Activated T-helper 17 cell treated with anti-CD3 and anti-CD28 coated beads, Interleukin-2, amount 50 U/mL, for 72 hours (primary cell): ENCODE data around the gene CETN3. TPM values are rescaled to one million over a fixed set of nuclear protein-coding genes. Genes with fewer than 3 reads are reported as not detected.
"Not testable (repeated sequence)": the region's sequence is repeated elsewhere in the genome, so short reads cannot be mapped to it uniquely, and the experiment has no call there.

Experiments
- ATAC-seq: fragments of 150-1000 bp; cut with Tn5 transposase; replicated peaks from 2 replicates; pipeline ENCODE4 v1.10.0; 2021; ENCODE audit warnings: mild to moderate bottlenecking, moderate library complexity
- H3K27ac Mint-ChIP-seq: one replicate; pipeline ENCODE4 v1.8.0; 2022; ENCODE audit warnings: mixed read lengths
- H3K27me3 Mint-ChIP-seq: one replicate; pipeline ENCODE4 v1.8.0; 2022; ENCODE audit warnings: mixed read lengths
- H3K36me3 Mint-ChIP-seq: one replicate; pipeline ENCODE4 v1.8.0; 2022; ENCODE audit warnings: low read depth, mild to moderate bottlenecking, mixed read lengths
- H3K4me1 Mint-ChIP-seq: one replicate; pipeline ENCODE4 v1.8.0; 2022; ENCODE audit warnings: mixed read lengths
- H3K4me3 Mint-ChIP-seq: one replicate; pipeline ENCODE4 v1.8.0; 2022; ENCODE audit warnings: mild to moderate bottlenecking, mixed read lengths
- H3K9me3 Mint-ChIP-seq: one replicate; pipeline ENCODE4 v1.8.0; 2022; ENCODE audit warnings: mixed read lengths
- total RNA-seq, 2 donors: library from RNA; stranded (reverse); gene quantifications; one replicate each; pipeline ENCODE4 v1.2.3, GENCODE V29; 2022

The CETN3 gene
- total RNA-seq, 2 donors from 2014 or later: 31.3 to 32.5 TPM

GRCh38 chr5:90365328-90365727 is 44.2 kb downstream of the CETN3 start:
- no peak overlapping the region for H3K4me3 Mint-ChIP-seq
- H3K4me1 Mint-ChIP-seq: no peaks in the 10 kb centered on the region
- H3K36me3 Mint-ChIP-seq: no peaks in the 10 kb centered on the region
- H3K9me3 Mint-ChIP-seq: peaks cover 4% of the 10 kb centered on the region
- no peak for ATAC-seq
- peaks cover 51% of the 10 kb centered on the region for H3K27me3 Mint-ChIP-seq
- no peak overlapping the region for H3K27ac Mint-ChIP-seq

- Mint-ChIP-seq H3K4me1 (no peaks in the 10 kb centered on the region), H3K27ac (no peak overlapping the region), H3K27me3 (peaks cover 30% of the 10 kb centered on the region), H3K9me3 (no peaks in the 10 kb centered on the region), H3K4me3 (no peak overlapping the region), H3K36me3 (no peaks in the 10 kb centered on the region)
- ATAC-seq: no peak
These were observed 50.3 kb downstream of the CETN3 start for GRCh38 chr5:90359073-90359920.

DNA sequence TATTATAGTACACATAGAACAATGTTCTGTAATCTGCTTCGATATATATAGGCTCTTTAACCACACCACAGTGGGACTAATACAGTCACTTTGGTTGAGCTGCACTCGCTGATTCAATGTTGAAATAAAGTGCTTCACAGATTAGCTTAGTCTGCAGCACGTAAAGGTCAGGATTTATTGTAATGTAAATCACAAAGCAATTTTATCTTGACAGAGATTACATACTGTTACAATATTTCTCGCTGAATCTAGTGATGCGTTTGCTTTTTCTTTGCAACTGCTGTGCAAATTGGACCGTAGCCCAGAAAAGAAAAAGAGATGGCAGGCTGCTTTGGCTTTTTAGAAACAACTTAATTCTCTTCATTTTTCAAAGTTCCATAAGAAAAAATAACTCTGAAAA is 52.9 kb downstream of the CETN3 start:
- Mint-ChIP-seq H3K27ac (no peak overlapping the region), H3K4me3 (no peak overlapping the region), H3K36me3 (no peaks in the 10 kb centered on the region), H3K27me3 (peaks cover 17% of the 10 kb centered on the region), H3K9me3 (no peaks in the 10 kb centered on the region), H3K4me1 (no peaks in the 10 kb centered on the region)
- no peak for ATAC-seq

- Mint-ChIP-seq H3K27ac (no peak overlapping the region), H3K36me3 (no peaks in the 10 kb centered on the region), H3K9me3 (no peaks in the 10 kb centered on the region), H3K4me1 (no peaks in the 10 kb centered on the region), H3K4me3 (no peak overlapping the region), H3K27me3 (peaks cover 14% of the 10 kb centered on the region)
- no peak for ATAC-seq
These were observed 53.4 kb downstream of the CETN3 start for GRCh38 chr5:90356176-90356575.

GRCh38 chr5:90355635-90356034 is 53.9 kb downstream of the CETN3 start:
- H3K4me3 Mint-ChIP-seq: no peak overlapping the region
- no peaks in the 10 kb centered on the region for H3K9me3 Mint-ChIP-seq
- no peaks in the 10 kb centered on the region for H3K36me3 Mint-ChIP-seq
- no peak for ATAC-seq
- no peaks in the 10 kb centered on the region for H3K4me1 Mint-ChIP-seq
- H3K27me3 Mint-ChIP-seq: peaks cover 10% of the 10 kb centered on the region
- H3K27ac Mint-ChIP-seq: no peak overlapping the region

DNA sequence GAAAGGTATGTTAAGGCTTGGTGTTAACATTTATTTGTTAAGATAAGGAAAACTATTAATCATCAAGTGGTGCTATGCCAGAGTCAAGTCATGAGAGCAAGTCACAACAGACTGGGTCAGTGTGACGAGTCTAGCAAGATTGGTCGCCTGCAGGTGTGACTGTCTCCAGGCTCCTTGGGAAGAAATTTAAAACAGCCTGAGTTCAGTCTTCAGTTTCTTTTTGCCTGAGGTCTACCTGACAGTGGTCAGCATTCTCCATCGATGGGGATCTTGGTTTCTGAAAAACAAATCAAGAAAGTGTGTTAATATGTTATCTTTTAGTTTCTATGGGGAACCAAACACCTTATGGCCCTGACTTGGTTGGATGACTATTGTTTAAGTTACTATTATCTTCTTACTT is 56.3 kb downstream of the CETN3 start:
- no peaks in the 10 kb centered on the region for H3K9me3 Mint-ChIP-seq
- H3K27me3 Mint-ChIP-seq: peaks cover 4% of the 10 kb centered on the region
- no peak overlapping the region for H3K27ac Mint-ChIP-seq
- H3K4me1 Mint-ChIP-seq: no peaks in the 10 kb centered on the region
- H3K4me3 Mint-ChIP-seq: no peak overlapping the region
- ATAC-seq: no peak
- no peaks in the 10 kb centered on the region for H3K36me3 Mint-ChIP-seq

DNA sequence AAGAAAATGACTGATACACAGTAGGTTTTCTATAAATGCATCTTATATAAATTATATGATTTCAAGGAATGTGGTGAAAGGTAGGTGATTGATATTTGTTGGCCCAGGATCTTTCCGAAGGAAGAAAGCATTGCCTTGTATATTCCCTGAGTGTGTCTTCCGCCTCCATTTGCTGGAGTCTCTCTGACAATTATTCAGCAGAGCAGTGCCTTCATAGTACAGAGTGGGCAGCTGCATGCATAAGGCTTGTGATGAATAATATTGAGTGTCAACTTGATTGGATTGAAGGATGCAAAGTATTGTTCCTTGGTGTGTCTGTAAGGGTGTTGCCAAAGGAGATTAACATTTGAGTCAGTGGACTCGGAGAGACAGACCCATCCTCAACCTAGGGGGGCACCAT is 58.5 kb downstream of the CETN3 start:
- Mint-ChIP-seq H3K4me1 (no peaks in the 10 kb centered on the region), H3K27ac (no peak overlapping the region), H3K36me3 (no peaks in the 10 kb centered on the region), H3K27me3 (peaks cover 6% of the 10 kb centered on the region), H3K4me3 (no peak overlapping the region), H3K9me3 (no peaks in the 10 kb centered on the region)
- no peak for ATAC-seq

DNA sequence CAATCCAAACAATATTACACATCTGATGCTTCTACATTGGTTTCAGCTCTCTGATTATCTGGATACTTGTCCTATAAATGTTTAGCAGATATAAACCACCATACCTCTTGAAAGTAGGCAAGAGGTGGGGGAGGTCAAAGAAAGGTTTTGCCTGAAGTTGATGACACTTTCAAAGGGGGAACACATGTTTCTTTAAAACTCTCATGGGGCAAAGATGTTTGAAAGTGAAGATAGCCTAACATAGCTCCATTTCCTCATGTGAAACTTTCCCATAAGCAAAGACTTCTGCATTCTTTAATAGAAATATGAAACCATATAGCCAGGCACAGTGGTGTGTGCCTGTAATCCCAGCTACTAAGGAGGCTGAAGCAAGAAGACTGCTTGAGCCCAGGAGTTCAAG is 62.1 kb downstream of the CETN3 start:
- peaks cover 9% of the 10 kb centered on the region for H3K27me3 Mint-ChIP-seq
- no peaks in the 10 kb centered on the region for H3K9me3 Mint-ChIP-seq
- no peak overlapping the region for H3K27ac Mint-ChIP-seq
- no peak for ATAC-seq
- no peaks in the 10 kb centered on the region for H3K4me1 Mint-ChIP-seq
- no peak overlapping the region for H3K4me3 Mint-ChIP-seq
- H3K36me3 Mint-ChIP-seq: no peaks in the 10 kb centered on the region

DNA sequence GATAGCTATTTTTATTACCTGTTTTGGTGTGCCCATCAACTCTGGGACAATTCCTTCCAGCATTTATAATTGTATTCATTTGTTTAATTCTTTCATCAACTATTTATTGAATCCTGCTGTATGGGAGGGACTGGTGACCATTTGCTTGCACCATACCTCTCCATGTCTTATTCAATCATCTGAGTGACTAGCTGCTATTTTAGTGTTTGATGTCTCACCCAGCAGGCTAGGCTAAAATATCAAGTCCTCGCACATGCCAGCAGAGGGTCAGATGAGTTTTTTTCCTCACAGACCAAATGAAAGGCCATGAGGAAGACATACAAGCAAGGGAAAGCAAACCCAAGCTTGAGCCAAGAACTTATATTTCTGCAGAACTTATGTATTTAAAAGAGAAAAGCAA is 63.9 kb downstream of the CETN3 start:
- no peak for ATAC-seq
- Mint-ChIP-seq H3K36me3 (no peaks in the 10 kb centered on the region), H3K4me1 (no peaks in the 10 kb centered on the region), H3K4me3 (no peak overlapping the region), H3K9me3 (no peaks in the 10 kb centered on the region), H3K27ac (no peak overlapping the region), H3K27me3 (peaks cover 9% of the 10 kb centered on the region)

DNA sequence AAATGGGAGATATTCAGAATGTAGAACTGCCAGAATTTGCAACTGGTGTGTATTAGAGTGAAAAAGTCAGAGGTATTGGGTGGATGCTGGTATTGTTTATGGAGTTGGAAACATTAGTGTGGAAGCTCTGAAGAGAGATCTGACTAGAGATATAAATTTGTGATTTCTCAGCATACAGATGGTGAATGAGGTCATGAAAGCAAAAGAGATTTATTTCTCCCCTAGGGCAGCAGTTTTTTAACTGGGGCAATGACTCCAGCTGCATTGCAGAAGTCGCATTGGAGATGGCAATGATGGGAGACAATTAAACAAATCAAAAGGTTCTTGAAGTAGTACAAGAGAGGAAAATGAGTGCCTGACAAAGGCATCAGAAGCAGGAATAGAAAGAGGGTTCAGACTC is 64.9 kb downstream of the CETN3 start:
- Mint-ChIP-seq H3K9me3 (no peaks in the 10 kb centered on the region), H3K4me3 (no peak overlapping the region), H3K4me1 (no peaks in the 10 kb centered on the region), H3K27me3 (peaks cover 9% of the 10 kb centered on the region), H3K36me3 (no peaks in the 10 kb centered on the region), H3K27ac (no peak overlapping the region)
- ATAC-seq: no peak

DNA sequence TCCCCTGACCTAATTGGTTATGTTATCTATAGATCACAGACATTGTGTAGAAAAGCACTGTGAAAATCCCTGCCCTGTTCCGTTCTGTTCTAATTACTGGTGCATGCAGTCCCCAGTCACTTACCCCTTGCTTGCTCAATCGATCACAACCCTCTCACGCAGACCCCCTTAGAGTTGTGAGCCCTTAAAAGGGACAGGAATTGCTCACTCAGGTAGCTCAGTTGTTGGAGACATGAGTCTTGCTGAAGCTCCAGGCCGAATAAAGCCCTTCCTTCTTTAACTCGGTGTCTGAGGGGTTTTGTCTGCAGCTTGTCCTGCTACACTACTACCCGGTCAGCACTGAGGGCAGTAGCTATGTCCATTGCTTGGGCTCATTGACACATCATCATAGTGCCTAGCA is 65.8 kb downstream of the CETN3 start:
- not testable (repeated sequence) for H3K4me1 Mint-ChIP-seq, H3K9me3 Mint-ChIP-seq, H3K4me3 Mint-ChIP-seq, H3K27me3 Mint-ChIP-seq, H3K27ac Mint-ChIP-seq, ATAC-seq, H3K36me3 Mint-ChIP-seq

- Mint-ChIP-seq H3K9me3 (no peaks in the 10 kb centered on the region), H3K4me1 (no peaks in the 10 kb centered on the region), H3K36me3 (no peaks in the 10 kb centered on the region), H3K27me3 (peaks cover 13% of the 10 kb centered on the region), H3K4me3 (no peak overlapping the region), H3K27ac (no peak overlapping the region)
- ATAC-seq: no peak
These were observed 67.0 kb downstream of the CETN3 start for GRCh38 chr5:90342576-90342975.

Other genes starting within 250 kb of the CETN3 start
- gene MBLAC2, start 65.0 kb upstream of the CETN3 start, total RNA-seq: 1 to 10 TPM; 2.4 to 3.5 TPM
- gene POLR3G, start 65.1 kb upstream of the CETN3 start, total RNA-seq: 10 to 100 TPM in 1 of 2 donors, 1 to 10 TPM in 1; 5.3 to 22.9 TPM
- gene LYSMD3, start 119.8 kb upstream of the CETN3 start, total RNA-seq: 10 to 100 TPM; 17.0 to 23.5 TPM
- under 1 TPM; 0.45 to 0.74 TPM for gene ADGRV1, start 149.0 kb upstream of the CETN3 start, total RNA-seq